ENCODE data around the gene DCAF15. TPM values are rescaled to one million over a fixed set of nuclear protein-coding genes. Genes with fewer than 3 reads are reported as not detected.

The DCAF15 gene
- total RNA-seq (2022; extraction: Qiagen RNA extraction; ENCODE audit: low read depth) = 18.0 to 22.4 TPM (median 18.5 TPM) in 5 replicates

DNA sequence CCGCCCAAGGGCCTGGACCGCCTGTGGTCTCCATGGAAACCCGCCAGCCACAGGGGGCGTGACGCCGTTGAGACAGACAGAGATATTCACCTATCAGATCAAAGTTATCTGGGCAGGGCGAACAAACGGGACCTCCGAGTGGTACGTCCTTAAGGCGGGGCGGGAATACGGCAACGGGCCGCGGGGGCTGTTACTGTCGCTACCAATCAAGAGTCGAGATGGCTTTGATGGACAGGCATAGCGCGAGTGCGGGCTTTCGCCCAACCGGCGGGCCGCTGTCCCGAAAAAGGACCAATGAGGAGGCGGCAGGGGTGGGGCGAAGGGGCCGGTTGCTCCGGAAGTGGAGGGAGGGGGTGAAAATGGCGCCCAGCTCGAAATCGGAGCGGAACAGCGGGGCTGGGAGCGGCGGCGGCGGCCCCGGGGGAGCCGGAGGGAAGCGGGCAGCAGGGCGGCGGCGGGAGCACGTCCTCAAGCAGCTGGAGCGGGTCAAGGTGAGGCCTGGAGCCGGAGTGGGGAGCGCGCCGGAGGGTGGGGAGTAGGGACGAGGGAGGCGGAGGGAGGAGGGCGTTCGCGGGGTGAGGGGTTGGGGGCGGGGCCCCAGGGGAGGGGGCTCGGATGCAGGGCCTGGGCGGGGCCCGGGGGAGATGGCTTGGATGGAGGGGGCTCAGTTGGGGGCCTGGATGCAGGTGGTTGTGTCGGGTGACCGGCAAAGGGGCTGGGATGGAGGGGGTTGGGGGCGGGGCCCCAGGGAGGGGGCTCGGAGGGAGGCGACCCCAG lies at the start of gene DCAF15:
Gene DCAF15, plus strand, starts transcription at position 356 of the 777 bp plus-strand sequence. Its CDS starts 4 bp downstream, at position 360.

GRCh38 chr19:13905634-13906520 lies 46.4 kb upstream of the DCAF15 start, which contains the start of the genes BRME1 and CC2D1A:
BRME1 (minus strand) TSS chr19:13906117; CDS start chr19:13904892, 1,225 bp downstream.
CC2D1A (plus strand) TSS chr19:13906201; CDS start chr19:13906442, 241 bp downstream.

DNA sequence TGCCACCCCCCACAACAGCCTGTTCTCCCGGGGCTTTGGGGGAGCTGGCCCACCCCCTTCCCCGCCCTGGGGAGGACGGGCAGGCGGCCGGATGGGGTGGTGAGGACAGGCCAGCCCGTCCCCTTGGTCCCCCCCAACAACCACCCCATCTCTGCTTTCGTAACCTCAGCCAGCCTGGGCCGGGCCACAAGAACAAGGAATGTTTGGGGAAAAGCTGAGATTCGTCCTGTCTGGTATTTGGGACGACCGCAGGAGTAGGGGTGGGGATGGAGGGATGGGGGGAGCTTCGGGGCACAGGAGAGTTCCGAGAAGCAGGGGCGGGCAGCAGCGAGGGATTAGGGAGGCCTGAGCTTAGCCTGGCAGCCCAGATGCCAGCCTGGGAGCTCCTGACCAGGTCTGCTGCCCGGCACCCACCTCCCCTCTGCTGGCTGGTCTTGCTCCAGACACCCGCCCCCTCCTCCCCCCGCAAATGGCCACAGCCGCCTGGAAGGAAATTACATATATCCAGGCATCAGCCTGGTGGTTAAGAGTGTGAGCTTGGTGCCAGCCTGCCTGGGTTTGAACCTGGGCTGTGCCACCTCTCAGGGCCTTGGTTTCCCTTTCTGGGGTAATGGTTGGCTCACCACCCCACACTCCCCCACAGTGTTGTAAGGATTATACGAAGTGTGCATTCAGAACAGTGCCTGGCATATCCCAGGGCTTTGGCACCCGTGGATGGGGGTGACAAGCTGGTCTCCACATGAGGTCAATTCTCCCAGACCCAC lies 13.8 kb upstream of the DCAF15 start, which contains the start of gene PODNL1:
Gene PODNL1, minus strand, starts transcription at position 117 of the 764 bp plus-strand sequence. CDS start 236 bp downstream, outside the sequence.

DNA sequence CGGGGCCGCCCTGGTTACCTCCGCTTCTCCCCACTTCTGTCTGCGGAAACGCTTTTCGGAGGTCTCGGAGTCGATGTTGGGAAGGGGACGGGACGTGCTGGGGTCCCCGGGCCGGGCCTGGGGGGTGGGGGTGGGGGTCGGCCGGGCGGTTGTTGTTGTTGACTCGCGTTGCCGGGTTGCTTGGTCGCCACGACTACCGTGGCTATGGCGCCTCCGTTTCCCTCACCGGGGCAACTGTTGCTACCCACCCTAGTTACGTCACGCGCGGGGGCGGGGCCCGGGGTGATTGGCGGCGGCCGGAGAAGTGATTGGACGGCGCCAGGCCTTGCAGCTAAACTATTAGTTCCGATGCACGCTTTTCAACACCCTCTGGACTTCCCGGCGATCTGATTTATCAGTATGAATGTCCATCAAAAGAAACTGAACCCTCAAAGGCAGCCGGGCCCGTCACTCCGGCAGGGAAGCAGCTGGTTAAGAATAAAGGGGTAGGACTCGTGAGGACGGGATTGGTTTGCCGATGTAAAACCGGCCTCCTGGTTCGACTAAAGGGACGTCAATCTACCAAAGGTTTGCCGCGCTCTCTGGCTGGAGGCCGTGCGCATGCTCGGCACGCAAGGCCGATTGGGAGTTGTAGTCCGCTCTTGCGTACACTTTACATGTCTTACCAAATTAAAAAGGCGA lies 53.9 kb downstream of the DCAF15 start, which contains the start of gene RFX1:
Gene RFX1, minus strand, starts transcription at position 236 of the 681 bp plus-strand sequence. CDS start 12,477 bp downstream, outside the sequence.

Other genes with a start within 250 kb of the DCAF15 start
- 9.1 to 17.5 TPM (median 15.4 TPM) in 5 replicates for gene MRI1, start 188.0 kb upstream of the DCAF15 start, total RNA-seq (2022; extraction: Qiagen RNA extraction; ENCODE audit: low read depth)
- gene C19orf53, start 178.1 kb upstream of the DCAF15 start, total RNA-seq (2022; extraction: Qiagen RNA extraction; ENCODE audit: low read depth) = 145 to 201 TPM (median 198 TPM) in 5 replicates
- 6.9 to 11.1 TPM (median 10.6 TPM) in 5 replicates for gene ZSWIM4, start 157.1 kb upstream of the DCAF15 start, total RNA-seq (2022; extraction: Qiagen RNA extraction; ENCODE audit: low read depth)
- 2.8 to 4.3 TPM (median 3.3 TPM) in 5 replicates for gene NANOS3, start 75.4 kb upstream of the DCAF15 start, total RNA-seq (2022; extraction: Qiagen RNA extraction; ENCODE audit: low read depth)
- 0.27 to 0.42 TPM (median 0.32 TPM) in 4 of 5 replicates, not detected in the other for gene BRME1, start 46.4 kb upstream of the DCAF15 start, total RNA-seq (2022; extraction: Qiagen RNA extraction; ENCODE audit: low read depth)
- 7.5 to 12.5 TPM (median 10.5 TPM) in 5 replicates for gene CC2D1A, start 46.3 kb upstream of the DCAF15 start, total RNA-seq (2022; extraction: Qiagen RNA extraction; ENCODE audit: low read depth)
- gene PODNL1, start 14.1 kb upstream of the DCAF15 start, total RNA-seq (2022; extraction: Qiagen RNA extraction; ENCODE audit: low read depth) = 1.0 to 1.5 TPM (median 1.4 TPM) in 5 replicates
- gene RFX1, start 53.8 kb downstream of the DCAF15 start, total RNA-seq (2022; extraction: Qiagen RNA extraction; ENCODE audit: low read depth) = 4.2 to 7.2 TPM (median 5.7 TPM) in 5 replicates
- not detected in 5 replicates for gene RLN3, start 75.6 kb downstream of the DCAF15 start, total RNA-seq (2022; extraction: Qiagen RNA extraction; ENCODE audit: low read depth)
- 9.0 to 12.6 TPM (median 11.6 TPM) in 5 replicates for gene IL27RA, start 79.3 kb downstream of the DCAF15 start, total RNA-seq (2022; extraction: Qiagen RNA extraction; ENCODE audit: low read depth)
- gene PALM3, start 109.6 kb downstream of the DCAF15 start, total RNA-seq (2022; extraction: Qiagen RNA extraction; ENCODE audit: low read depth) = 1.8 to 2.5 TPM (median 2.0 TPM) in 5 replicates
- 3.4 to 3.6 TPM (median 3.6 TPM) in 5 replicates for gene MISP3, start 120.3 kb downstream of the DCAF15 start, total RNA-seq (2022; extraction: Qiagen RNA extraction; ENCODE audit: low read depth)
- not detected in 5 replicates for gene C19orf67, start 133.3 kb downstream of the DCAF15 start, total RNA-seq (2022; extraction: Qiagen RNA extraction; ENCODE audit: low read depth)
- 32.8 to 49.0 TPM (median 43.8 TPM) in 5 replicates for gene SAMD1, start 138.2 kb downstream of the DCAF15 start, total RNA-seq (2022; extraction: Qiagen RNA extraction; ENCODE audit: low read depth)
- 33.2 to 37.4 TPM (median 37.2 TPM) in 5 replicates for gene PRKACA, start 165.3 kb downstream of the DCAF15 start, total RNA-seq (2022; extraction: Qiagen RNA extraction; ENCODE audit: low read depth)
- gene ASF1B, start 184.1 kb downstream of the DCAF15 start, total RNA-seq (2022; extraction: Qiagen RNA extraction; ENCODE audit: low read depth) = 30.6 to 36.4 TPM (median 33.9 TPM) in 5 replicates